ENCODE results near the gene KRT31. TPM values are rescaled to one million over a fixed set of nuclear protein-coding genes. Genes with fewer than 3 reads are reported as not detected.

Gene KRT31
- total RNA-seq, 1 donor: not detected

GRCh38 chr17:41345992-41346391 is 51.4 kb downstream of the KRT31 start:
- no peak for TF ChIP-seq CTCF (IDR thresholded peaks at IDR 0.05; ENCODE audit: extremely low read depth, low read depth, low read length)
- no peak overlapping the region for H3K27ac ChIP-seq (ENCODE audit: low read depth, low read length)

More at GRCh38 chr17:41345992-41346391, 51.4 kb downstream of the KRT31 start:
- Histone ChIP-seq H3K4me1 (ENCODE audit: insufficient read depth, low read length) (no peaks in the 10 kb centered on the region), H3K4me2 (ENCODE audit: insufficient read depth, low read length) (no peak overlapping the region), H2AFZ (ENCODE audit: low read length) (no peak overlapping the region), H3K36me3 (ENCODE audit: insufficient read depth, low read length) (no peaks in the 10 kb centered on the region), H3K9me3 (ENCODE audit: low read depth, low read length) (peaks cover 1% of the 10 kb centered on the region), H4K20me1 (ENCODE audit: insufficient read depth, low read length) (no peaks in the 10 kb centered on the region), H3K27me3 (ENCODE audit: insufficient read depth, low read length) (no peaks in the 10 kb centered on the region), H3K79me2 (ENCODE audit: insufficient read depth, low read length) (no peaks in the 10 kb centered on the region), H3K4me3 (ENCODE audit: insufficient read depth, low read length) (no peak overlapping the region)
- DNase-seq (ENCODE audit: insufficient read length, low spot score, missing footprints): no peak

Other genes starting within 250 kb of the KRT31 start
- not detected in 2 replicates for gene KRTAP4-5, start 247.8 kb downstream of the KRT31 start, total RNA-seq
- not detected in 2 replicates for gene KRTAP4-4, start 236.9 kb downstream of the KRT31 start, total RNA-seq
- not detected in 2 replicates for gene KRTAP4-3, start 229.4 kb downstream of the KRT31 start, total RNA-seq
- not detected in 2 replicates for gene KRTAP4-2, start 219.4 kb downstream of the KRT31 start, total RNA-seq
- not detected in 2 replicates for gene KRTAP4-1, start 212.7 kb downstream of the KRT31 start, total RNA-seq
- gene KRTAP9-1, start 207.7 kb downstream of the KRT31 start, total RNA-seq: not detected in 2 replicates
- gene KRTAP9-2, start 171.0 kb downstream of the KRT31 start, total RNA-seq: not detected in 2 replicates
- not detected in 2 replicates for gene KRTAP9-3, start 165.2 kb downstream of the KRT31 start, total RNA-seq
- not detected in 2 replicates for gene KRTAP9-8, start 159.6 kb downstream of the KRT31 start, total RNA-seq
- gene KRTAP9-4, start 147.9 kb downstream of the KRT31 start, total RNA-seq: not detected in 2 replicates
- not detected in 2 replicates for gene KRTAP9-9, start 142.2 kb downstream of the KRT31 start, total RNA-seq
- not detected in 2 replicates for gene KRTAP9-6, start 132.2 kb downstream of the KRT31 start, total RNA-seq
- not detected in 2 replicates for gene KRTAP9-7, start 121.9 kb downstream of the KRT31 start, total RNA-seq
- not detected in 2 replicates for gene KRTAP29-1, start 94.8 kb downstream of the KRT31 start, total RNA-seq
- gene KRTAP16-1, start 88.3 kb downstream of the KRT31 start, total RNA-seq: not detected in 2 replicates
- gene KRTAP17-1, start 81.9 kb downstream of the KRT31 start, total RNA-seq: not detected in 2 replicates
- gene KRT33A, start 46.8 kb downstream of the KRT31 start, total RNA-seq: not detected in 2 replicates
- 0.29 and 1.1 TPM in 2 replicates for gene KRT33B, start 27.8 kb downstream of the KRT31 start, total RNA-seq
- 9.4 and 11.2 TPM in 2 replicates for gene KRT34, start 15.3 kb downstream of the KRT31 start, total RNA-seq
- not detected in 2 replicates for gene KRT37, start 27.0 kb upstream of the KRT31 start, total RNA-seq
- gene KRT38, start 43.4 kb upstream of the KRT31 start, total RNA-seq: under 0.01 TPM in 2 replicates
- not detected in 2 replicates for gene KRT32, start 69.8 kb upstream of the KRT31 start, total RNA-seq
- not detected in 2 replicates for gene KRT35, start 83.5 kb upstream of the KRT31 start, total RNA-seq
- 0.36 TPM in 1 of 2 replicates, not detected in the other for gene KRT36, start 92.3 kb upstream of the KRT31 start, total RNA-seq
- not detected in 2 replicates for gene KRT13, start 108.0 kb upstream of the KRT31 start, total RNA-seq
- gene KRT15, start 121.3 kb upstream of the KRT31 start, total RNA-seq: 0.59 and 0.72 TPM in 2 replicates
- gene KRT19, start 130.7 kb upstream of the KRT31 start, total RNA-seq: 68.8 and 69.0 TPM in 2 replicates
- gene KRT9, start 174.5 kb upstream of the KRT31 start, total RNA-seq: not detected in 2 replicates
- 12.3 and 23.0 TPM in 2 replicates for gene KRT14, start 189.3 kb upstream of the KRT31 start, total RNA-seq
- 4.3 and 5.6 TPM in 2 replicates for gene KRT16, start 215.2 kb upstream of the KRT31 start, total RNA-seq
- gene KRT17, start 227.0 kb upstream of the KRT31 start, total RNA-seq: 4.3 and 4.7 TPM in 2 replicates